OCI-LY1 (cell line): Measurements from ENCODE around the gene PRUNE2.

Experiments used
- H2AFZ ChIP-seq: fragments of 200-600 bp; sonication (generic), shearing (Covaris generic); 2 replicates; pipeline ENCODE4 v1.6.0; 2014; ENCODE audit warnings: antibody characterized with exemption, mild to moderate bottlenecking, low read length
- H3F3A ChIP-seq: fragments of 200-600 bp; sonication (generic), shearing (Covaris generic); 2 replicates; pipeline ENCODE4 v1.6.0; 2014; ENCODE audit warnings: mild to moderate bottlenecking, antibody characterized with exemption, low read length, moderate library complexity; ENCODE audit not compliant: insufficient read depth
- H3K27ac ChIP-seq: fragments of 200-600 bp; sonication (generic); 2 replicates; pipeline ENCODE4 v1.5.1; 2014; ENCODE audit warnings: low read length, mixed run types, mild to moderate bottlenecking, low read depth; ENCODE audit not compliant: poor library complexity, severe bottlenecking
- H3K27me3 ChIP-seq: fragments of 200-600 bp; sonication (generic); 2 replicates; pipeline ENCODE4 v1.6.0; 2014; ENCODE audit warnings: antibody characterized with exemption, mild to moderate bottlenecking, low read length, moderate library complexity; ENCODE audit not compliant: insufficient read depth
- H3K36me3 ChIP-seq: fragments of 200-600 bp; sonication (generic); 2 replicates; pipeline ENCODE4 v1.6.1; 2014; ENCODE audit warnings: mild to moderate bottlenecking, antibody characterized with exemption, low read length, moderate library complexity, mixed read lengths; ENCODE audit not compliant: insufficient read depth
- H3K4me1 ChIP-seq: fragments of 200-600 bp; sonication (generic); 2 replicates; pipeline ENCODE4 v1.5.1; 2014; ENCODE audit warnings: mild to moderate bottlenecking, low read length, moderate library complexity; ENCODE audit not compliant: insufficient read depth, severe bottlenecking
- H3K4me2 ChIP-seq: fragments of 200-600 bp; sonication (generic), shearing (Covaris generic); 2 replicates; pipeline ENCODE4 v1.6.1; 2014; ENCODE audit warnings: low read length
- H3K4me3 ChIP-seq: fragments of 200-600 bp; sonication (generic); 2 replicates; pipeline ENCODE4 v1.5.1; 2014; ENCODE audit warnings: low read length, low read depth, mild to moderate bottlenecking, mixed read lengths; ENCODE audit not compliant: poor library complexity, severe bottlenecking
- H3K79me2 ChIP-seq: fragments of 200-600 bp; shearing (Covaris generic); 2 replicates; pipeline ENCODE4 v1.6.1; 2016; ENCODE audit warnings: mixed run types, low read length, mixed read lengths; ENCODE audit not compliant: insufficient read depth
- H3K9ac ChIP-seq: fragments of 200-600 bp; sonication (generic), shearing (Covaris generic); 2 replicates; pipeline ENCODE4 v1.6.1; 2014; ENCODE audit warnings: mild to moderate bottlenecking, low read length, mixed read lengths
- H3K9me2 ChIP-seq: fragments of 200-600 bp; sonication (generic), shearing (Covaris generic); 2 replicates; pipeline ENCODE4 v1.6.1; 2014; ENCODE audit warnings: low read depth, mild to moderate bottlenecking, low read length, mixed read lengths
- H3K9me3 ChIP-seq: fragments of 200-600 bp; shearing (Covaris generic); 2 replicates; pipeline ENCODE4 v1.6.1; 2014; ENCODE audit warnings: low read length, mixed read lengths
- H4K20me1 ChIP-seq: fragments of 200-600 bp; sonication (generic), shearing (Covaris generic); 2 replicates; pipeline ENCODE4 v1.6.0; 2016; ENCODE audit warnings: mild to moderate bottlenecking, low read length; ENCODE audit not compliant: insufficient read depth
- EZH2 ChIP-seq: fragments of 200-600 bp; sonication (generic), shearing (Covaris generic); IDR thresholded peaks from 2 replicates; pipeline ENCODE4 v1.8.0; 2017; ENCODE audit warnings: borderline replicate concordance, mixed run types, mild to moderate bottlenecking, antibody characterized with exemption, low read length, moderate library complexity, mixed read lengths
- TF ChIP-seq, protein P1 (sequence below): fragments of 200-600 bp; sonication (generic), shearing (Covaris generic); IDR thresholded peaks from 2 replicates; pipeline ENCODE4 v1.5.1; 2017; ENCODE audit warnings: mild to moderate bottlenecking, antibody characterized with exemption, low read length, moderate library complexity, mixed read lengths

PRUNE2 gene

DNA sequence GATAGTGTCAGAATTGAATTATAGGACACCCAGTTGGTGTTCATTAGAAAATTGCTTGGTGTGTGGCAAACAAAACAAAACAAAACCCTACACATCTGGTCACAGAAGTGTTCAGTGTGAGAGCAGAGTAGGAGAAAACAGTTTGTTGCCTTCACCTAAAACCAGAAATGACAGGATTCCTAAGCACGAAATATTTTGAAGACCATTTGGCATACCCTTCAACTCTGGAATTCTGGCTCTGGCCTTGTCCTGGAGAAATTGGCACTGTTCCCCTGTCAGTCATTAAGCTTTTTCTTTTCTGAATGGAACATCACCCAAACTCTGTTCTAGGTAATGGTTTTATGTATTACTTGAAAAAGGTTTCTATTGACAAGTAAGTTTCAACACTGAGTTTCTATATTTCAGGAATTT is 251.9 kb downstream of the PRUNE2 start:
- H3K79me2 ChIP-seq, result no peaks in the 10 kb centered on the region
- no peak overlapping the region for H3K9ac ChIP-seq
- no peaks in the 10 kb centered on the region for H3F3A ChIP-seq
- no peaks in the 10 kb centered on the region for H4K20me1 ChIP-seq
- TF ChIP-seq, protein P1, sequence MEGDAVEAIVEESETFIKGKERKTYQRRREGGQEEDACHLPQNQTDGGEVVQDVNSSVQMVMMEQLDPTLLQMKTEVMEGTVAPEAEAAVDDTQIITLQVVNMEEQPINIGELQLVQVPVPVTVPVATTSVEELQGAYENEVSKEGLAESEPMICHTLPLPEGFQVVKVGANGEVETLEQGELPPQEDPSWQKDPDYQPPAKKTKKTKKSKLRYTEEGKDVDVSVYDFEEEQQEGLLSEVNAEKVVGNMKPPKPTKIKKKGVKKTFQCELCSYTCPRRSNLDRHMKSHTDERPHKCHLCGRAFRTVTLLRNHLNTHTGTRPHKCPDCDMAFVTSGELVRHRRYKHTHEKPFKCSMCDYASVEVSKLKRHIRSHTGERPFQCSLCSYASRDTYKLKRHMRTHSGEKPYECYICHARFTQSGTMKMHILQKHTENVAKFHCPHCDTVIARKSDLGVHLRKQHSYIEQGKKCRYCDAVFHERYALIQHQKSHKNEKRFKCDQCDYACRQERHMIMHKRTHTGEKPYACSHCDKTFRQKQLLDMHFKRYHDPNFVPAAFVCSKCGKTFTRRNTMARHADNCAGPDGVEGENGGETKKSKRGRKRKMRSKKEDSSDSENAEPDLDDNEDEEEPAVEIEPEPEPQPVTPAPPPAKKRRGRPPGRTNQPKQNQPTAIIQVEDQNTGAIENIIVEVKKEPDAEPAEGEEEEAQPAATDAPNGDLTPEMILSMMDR, result no peak
- TF ChIP-seq EZH2, result no peak
- H3K27me3 ChIP-seq, result no peaks in the 10 kb centered on the region
- H2AFZ ChIP-seq, result no peak overlapping the region
- no peaks in the 10 kb centered on the region for H3K9me2 ChIP-seq
- peaks cover 89% of the 10 kb centered on the region for H3K4me1 ChIP-seq
- no peak overlapping the region for H3K4me3 ChIP-seq
- no peaks in the 10 kb centered on the region for H3K36me3 ChIP-seq
- no peak overlapping the region for H3K4me2 ChIP-seq
- H3K9me3 ChIP-seq, result no peaks in the 10 kb centered on the region
- peak overlapping the region; percentile 49 for H3K27ac ChIP-seq

DNA sequence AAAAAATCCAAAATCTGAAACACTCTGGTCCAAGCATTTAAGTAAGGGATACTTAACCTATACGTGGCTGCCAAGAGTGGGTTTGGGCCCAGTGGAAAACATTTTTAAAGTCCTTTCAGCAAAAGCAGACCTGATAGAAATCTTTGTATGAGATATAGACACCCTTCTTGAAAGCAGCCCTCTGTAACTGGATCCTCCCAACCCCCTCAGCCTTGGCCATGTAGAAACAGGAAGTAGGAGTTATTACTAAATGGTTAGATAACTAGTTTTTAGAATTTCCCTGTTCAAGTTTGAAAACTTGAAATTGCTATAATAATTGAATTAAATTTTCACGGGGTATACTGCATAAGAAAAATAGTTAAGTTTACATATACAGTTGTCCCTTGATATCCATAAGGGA is 253.0 kb downstream of the PRUNE2 start:
- no peaks in the 10 kb centered on the region for H3F3A ChIP-seq
- H3K4me1 ChIP-seq, result peaks cover 77% of the 10 kb centered on the region
- no peaks in the 10 kb centered on the region for H3K9me2 ChIP-seq
- no peaks in the 10 kb centered on the region for H3K9me3 ChIP-seq
- H3K9ac ChIP-seq, result no peak overlapping the region
- no peaks in the 10 kb centered on the region for H3K36me3 ChIP-seq
- H3K4me3 ChIP-seq, result no peak overlapping the region
- H3K4me2 ChIP-seq, result no peak overlapping the region
- TF ChIP-seq EZH2, result no peak
- TF ChIP-seq, protein P1, result no peak
- no peaks in the 10 kb centered on the region for H3K27me3 ChIP-seq
- peak overlapping the region; percentile 70 for H3K27ac ChIP-seq
- no peaks in the 10 kb centered on the region for H3K79me2 ChIP-seq
- H2AFZ ChIP-seq, result no peak overlapping the region
- H4K20me1 ChIP-seq, result no peaks in the 10 kb centered on the region

DNA sequence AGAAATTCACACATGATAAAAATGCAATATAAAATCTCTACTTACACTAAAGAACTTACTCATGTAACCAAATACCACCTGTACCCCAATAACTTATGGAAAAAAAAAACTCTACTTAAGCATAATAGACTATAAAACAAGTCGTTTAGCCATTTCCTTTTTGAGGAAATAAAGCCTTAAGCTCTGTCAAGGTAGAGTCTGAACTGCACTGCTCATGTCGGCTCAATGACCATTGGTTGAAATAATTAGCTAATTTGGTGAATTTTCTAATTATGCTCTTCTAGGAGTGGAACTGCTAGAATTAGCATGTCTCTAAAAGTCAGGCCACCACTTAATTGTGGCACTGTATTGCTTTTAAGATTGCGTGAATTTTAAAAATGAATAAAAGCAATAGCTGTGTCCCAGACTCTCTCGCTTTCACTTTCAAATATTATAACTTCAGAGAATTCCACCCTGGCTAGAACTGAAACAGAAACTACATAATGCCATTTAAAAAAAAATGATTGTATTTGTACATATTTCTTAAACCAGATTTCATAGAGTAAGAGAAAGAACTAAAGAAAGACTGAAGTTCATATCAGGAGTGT is 254.7 kb downstream of the PRUNE2 start:
- no peaks in the 10 kb centered on the region for H3F3A ChIP-seq
- peak overlapping the region; percentile 48 for H3K9ac ChIP-seq
- H3K4me3 ChIP-seq, result peak overlapping the region; percentile 34
- H3K27ac ChIP-seq, result peak overlapping the region; percentile 70
- TF ChIP-seq, protein P1, result no peak
- no peak for TF ChIP-seq EZH2
- H3K79me2 ChIP-seq, result no peaks in the 10 kb centered on the region
- no peaks in the 10 kb centered on the region for H3K9me2 ChIP-seq
- peaks cover 61% of the 10 kb centered on the region for H3K4me1 ChIP-seq
- no peaks in the 10 kb centered on the region for H3K27me3 ChIP-seq
- H4K20me1 ChIP-seq, result no peaks in the 10 kb centered on the region
- H3K9me3 ChIP-seq, result no peaks in the 10 kb centered on the region
- H2AFZ ChIP-seq, result 0 out of 2 replicates have a peak overlapping the region, but pooled peaks have one; percentile 68
- H3K4me2 ChIP-seq, result peak overlapping the region; percentile 74
- no peaks in the 10 kb centered on the region for H3K36me3 ChIP-seq
